Measurements from ENCODE around the gene RNASE12.

RNASE12 gene

DNA sequence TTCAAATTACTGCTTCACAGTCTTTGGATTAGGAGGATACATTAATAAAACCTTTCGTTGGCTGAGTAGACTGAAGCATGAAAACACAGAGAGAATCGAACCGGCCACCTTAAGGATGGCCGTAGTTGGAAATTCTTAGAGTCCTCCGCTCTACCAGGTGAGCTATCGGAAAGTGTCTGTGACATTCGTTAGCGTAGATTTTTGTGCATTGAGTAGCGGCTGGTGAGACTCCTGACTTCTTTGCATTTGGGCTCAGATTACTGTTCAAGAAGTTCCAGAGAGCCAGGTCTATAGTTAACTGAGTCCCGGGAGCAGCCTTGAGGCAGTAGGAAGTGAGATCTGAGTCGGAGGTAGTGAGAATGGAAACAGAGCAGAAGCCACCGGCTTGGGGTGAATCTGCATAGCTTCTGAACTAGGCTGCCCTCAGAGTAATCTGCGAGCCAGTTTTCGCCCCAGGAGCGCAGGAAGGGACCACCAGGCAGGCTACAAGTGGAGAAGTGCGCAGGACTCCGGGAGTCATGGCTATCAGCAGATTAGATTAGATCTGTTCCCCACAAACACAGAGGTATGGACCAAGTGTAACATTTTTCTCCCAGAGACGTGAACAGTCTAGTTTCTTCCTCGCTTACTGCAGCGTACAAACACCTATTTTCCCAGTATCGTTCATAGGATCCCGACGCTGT, 39.3 kb upstream of the RNASE12 start (continued):
- TF ChIP-seq, protein P1, sequence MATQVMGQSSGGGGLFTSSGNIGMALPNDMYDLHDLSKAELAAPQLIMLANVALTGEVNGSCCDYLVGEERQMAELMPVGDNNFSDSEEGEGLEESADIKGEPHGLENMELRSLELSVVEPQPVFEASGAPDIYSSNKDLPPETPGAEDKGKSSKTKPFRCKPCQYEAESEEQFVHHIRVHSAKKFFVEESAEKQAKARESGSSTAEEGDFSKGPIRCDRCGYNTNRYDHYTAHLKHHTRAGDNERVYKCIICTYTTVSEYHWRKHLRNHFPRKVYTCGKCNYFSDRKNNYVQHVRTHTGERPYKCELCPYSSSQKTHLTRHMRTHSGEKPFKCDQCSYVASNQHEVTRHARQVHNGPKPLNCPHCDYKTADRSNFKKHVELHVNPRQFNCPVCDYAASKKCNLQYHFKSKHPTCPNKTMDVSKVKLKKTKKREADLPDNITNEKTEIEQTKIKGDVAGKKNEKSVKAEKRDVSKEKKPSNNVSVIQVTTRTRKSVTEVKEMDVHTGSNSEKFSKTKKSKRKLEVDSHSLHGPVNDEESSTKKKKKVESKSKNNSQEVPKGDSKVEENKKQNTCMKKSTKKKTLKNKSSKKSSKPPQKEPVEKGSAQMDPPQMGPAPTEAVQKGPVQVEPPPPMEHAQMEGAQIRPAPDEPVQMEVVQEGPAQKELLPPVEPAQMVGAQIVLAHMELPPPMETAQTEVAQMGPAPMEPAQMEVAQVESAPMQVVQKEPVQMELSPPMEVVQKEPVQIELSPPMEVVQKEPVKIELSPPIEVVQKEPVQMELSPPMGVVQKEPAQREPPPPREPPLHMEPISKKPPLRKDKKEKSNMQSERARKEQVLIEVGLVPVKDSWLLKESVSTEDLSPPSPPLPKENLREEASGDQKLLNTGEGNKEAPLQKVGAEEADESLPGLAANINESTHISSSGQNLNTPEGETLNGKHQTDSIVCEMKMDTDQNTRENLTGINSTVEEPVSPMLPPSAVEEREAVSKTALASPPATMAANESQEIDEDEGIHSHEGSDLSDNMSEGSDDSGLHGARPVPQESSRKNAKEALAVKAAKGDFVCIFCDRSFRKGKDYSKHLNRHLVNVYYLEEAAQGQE (tag by site-specific recombination; IDR thresholded peaks at IDR 0.05): no peak
- TF ChIP-seq ZNF16 (tag by site-specific recombination; IDR thresholded peaks at IDR 0.05; ENCODE audit: low read depth) (no peak), ZNF626 (tag by site-specific recombination; IDR thresholded peaks at IDR 0.05) (no peak), ZNF311 (tag by site-specific recombination; IDR thresholded peaks at IDR 0.05; ENCODE audit: borderline replicate concordance) (no peak), HOXC10 (CRISPR knock-in tag; IDR thresholded peaks at IDR 0.05) (no peak), ZNF214 (tag by site-specific recombination; IDR thresholded peaks at IDR 0.05; ENCODE audit: borderline replicate concordance) (no peak), ZNF416 (tag by site-specific recombination; IDR thresholded peaks at IDR 0.05) (no peak), ZNF433 (tag by site-specific recombination; IDR thresholded peaks at IDR 0.05; ENCODE audit: low read depth) (no peak), ZNF394 (tag by site-specific recombination; IDR thresholded peaks at IDR 0.05; ENCODE audit: borderline replicate concordance) (no peak), ZNF10 (tag by site-specific recombination; IDR thresholded peaks at IDR 0.05) (no peak), ZNF629 (tag by site-specific recombination; IDR thresholded peaks at IDR 0.05) (peak; percentile 57; the same call in 1 of the 2 replicates), ZNF654 (tag by site-specific recombination; IDR thresholded peaks at IDR 0.05; ENCODE audit: low read depth) (no peak), ZNF561 (tag by site-specific recombination; IDR thresholded peaks at IDR 0.05; ENCODE audit: borderline replicate concordance) (0 out of 2 replicates have a peak, but pooled peaks have one; percentile 33), EGR2 (tag by site-specific recombination; IDR thresholded peaks at IDR 0.05; ENCODE audit: low read depth) (no peak), ZNF529 (tag by site-specific recombination; IDR thresholded peaks at IDR 0.05; ENCODE audit: insufficient replicate concordance) (no peak), BCL11A (tag by site-specific recombination; IDR thresholded peaks at IDR 0.05; ENCODE audit: low read depth) (no peak), ZNF596 (tag by site-specific recombination; IDR thresholded peaks at IDR 0.05) (no peak), ZNF274 (IDR thresholded peaks at IDR 0.05; ENCODE audit: low read length) (no peak), ZNF274 (tag by site-specific recombination; IDR thresholded peaks at IDR 0.05; ENCODE audit: borderline replicate concordance) (no peak)
- TF ChIP-seq, protein P2, sequence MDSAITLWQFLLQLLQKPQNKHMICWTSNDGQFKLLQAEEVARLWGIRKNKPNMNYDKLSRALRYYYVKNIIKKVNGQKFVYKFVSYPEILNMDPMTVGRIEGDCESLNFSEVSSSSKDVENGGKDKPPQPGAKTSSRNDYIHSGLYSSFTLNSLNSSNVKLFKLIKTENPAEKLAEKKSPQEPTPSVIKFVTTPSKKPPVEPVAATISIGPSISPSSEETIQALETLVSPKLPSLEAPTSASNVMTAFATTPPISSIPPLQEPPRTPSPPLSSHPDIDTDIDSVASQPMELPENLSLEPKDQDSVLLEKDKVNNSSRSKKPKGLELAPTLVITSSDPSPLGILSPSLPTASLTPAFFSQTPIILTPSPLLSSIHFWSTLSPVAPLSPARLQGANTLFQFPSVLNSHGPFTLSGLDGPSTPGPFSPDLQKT (IDR thresholded peaks at IDR 0.05; ENCODE audit: borderline replicate concordance, low read depth, low read length): no peak
- TF ChIP-seq, protein P3, sequence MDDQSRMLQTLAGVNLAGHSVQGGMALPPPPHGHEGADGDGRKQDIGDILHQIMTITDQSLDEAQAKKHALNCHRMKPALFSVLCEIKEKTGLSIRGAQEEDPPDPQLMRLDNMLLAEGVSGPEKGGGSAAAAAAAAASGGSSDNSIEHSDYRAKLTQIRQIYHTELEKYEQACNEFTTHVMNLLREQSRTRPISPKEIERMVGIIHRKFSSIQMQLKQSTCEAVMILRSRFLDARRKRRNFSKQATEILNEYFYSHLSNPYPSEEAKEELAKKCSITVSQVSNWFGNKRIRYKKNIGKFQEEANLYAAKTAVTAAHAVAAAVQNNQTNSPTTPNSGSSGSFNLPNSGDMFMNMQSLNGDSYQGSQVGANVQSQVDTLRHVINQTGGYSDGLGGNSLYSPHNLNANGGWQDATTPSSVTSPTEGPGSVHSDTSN (CRISPR knock-in tag; IDR thresholded peaks at IDR 0.05): no peak
- TF ChIP-seq, protein P4, sequence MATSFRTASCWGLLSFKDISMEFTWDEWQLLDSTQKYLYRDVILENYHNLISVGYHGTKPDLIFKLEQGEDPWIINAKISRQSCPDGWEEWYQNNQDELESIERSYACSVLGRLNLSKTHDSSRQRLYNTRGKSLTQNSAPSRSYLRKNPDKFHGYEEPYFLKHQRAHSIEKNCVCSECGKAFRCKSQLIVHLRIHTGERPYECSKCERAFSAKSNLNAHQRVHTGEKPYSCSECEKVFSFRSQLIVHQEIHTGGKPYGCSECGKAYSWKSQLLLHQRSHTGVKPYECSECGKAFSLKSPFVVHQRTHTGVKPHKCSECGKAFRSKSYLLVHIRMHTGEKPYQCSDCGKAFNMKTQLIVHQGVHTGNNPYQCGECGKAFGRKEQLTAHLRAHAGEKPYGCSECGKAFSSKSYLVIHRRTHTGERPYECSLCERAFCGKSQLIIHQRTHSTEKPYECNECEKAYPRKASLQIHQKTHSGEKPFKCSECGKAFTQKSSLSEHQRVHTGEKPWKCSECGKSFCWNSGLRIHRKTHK (tag by site-specific recombination; IDR thresholded peaks at IDR 0.05): no peak
- TF ChIP-seq, protein P5, sequence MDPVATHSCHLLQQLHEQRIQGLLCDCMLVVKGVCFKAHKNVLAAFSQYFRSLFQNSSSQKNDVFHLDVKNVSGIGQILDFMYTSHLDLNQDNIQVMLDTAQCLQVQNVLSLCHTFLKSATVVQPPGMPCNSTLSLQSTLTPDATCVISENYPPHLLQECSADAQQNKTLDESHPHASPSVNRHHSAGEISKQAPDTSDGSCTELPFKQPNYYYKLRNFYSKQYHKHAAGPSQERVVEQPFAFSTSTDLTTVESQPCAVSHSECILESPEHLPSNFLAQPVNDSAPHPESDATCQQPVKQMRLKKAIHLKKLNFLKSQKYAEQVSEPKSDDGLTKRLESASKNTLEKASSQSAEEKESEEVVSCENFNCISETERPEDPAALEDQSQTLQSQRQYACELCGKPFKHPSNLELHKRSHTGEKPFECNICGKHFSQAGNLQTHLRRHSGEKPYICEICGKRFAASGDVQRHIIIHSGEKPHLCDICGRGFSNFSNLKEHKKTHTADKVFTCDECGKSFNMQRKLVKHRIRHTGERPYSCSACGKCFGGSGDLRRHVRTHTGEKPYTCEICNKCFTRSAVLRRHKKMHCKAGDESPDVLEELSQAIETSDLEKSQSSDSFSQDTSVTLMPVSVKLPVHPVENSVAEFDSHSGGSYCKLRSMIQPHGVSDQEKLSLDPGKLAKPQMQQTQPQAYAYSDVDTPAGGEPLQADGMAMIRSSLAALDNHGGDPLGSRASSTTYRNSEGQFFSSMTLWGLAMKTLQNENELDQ (tag by site-specific recombination; IDR thresholded peaks at IDR 0.05; ENCODE audit: low read depth): no peak

Data from HEK293 (cell line).